Measurements from ENCODE around the gene GP1BA.

GP1BA gene

DNA sequence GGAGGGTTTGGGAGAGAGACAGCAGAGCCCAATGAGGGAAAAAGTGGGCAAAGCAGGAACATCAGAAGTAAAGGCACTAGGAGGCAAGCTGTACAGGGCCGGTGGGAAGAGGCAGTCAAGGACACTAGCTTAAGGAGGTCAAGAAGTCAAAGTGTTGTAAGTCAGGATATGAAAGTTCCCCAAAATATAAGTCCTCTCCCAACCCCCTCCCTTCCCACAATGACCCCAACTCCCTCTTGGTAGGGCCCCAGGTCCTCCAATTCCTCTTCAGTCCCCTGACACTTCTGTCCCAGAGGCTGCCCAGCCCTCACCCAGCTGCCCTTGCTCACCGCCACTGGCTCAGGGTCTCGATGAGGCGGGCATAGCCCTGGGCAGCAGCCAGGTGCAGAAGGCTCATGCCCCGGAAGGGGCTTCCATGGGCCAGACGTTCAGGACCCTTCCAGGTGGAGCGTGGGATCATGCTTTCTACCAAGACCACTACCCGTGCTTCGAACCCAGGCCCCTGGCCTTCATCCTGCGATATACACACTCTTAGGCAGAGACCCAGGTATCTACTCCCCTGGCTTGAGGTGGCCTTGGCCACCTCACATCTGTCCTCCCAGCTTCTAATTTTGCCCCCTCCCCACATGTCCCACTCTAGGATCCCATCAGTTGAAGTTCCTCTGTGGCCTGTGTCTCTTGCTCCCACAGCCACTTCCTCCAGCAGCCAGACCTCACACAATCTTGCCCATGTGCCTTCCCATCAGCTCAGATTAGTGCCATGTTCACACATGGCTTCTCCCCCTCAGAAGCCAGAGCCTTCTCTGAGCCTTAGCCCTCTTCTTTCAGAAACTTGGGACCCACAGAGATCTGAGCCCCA lies 41.4 kb downstream of the GP1BA start:
- no peak for DNase-seq (ENCODE audit: low read depth, low spot score)

DNA sequence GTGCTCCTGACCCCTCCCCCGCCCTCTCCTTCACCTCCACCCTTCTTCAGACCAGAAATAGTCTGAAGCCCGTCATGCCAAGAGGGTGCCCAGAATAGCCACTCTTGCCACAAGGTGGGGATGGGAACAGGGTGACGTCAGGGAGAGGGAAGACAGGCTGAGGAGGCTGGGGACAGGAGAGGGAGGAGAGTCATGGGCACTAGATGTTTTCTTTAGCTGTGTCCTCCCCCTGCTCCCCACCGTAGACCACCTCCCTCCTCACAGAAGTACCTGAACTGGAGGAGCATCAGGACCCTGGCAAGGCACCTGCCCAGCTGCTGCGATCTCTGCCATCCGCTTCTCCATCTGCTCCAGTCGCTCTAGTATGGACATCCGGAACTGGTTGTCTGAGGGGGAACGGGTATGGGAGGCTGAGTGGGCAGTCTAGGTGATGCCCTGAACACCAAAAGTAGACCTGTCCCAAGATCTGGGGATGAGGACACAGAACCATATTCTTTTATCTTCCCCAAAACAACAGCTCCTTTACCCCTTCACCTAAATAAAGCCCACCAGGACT lies 42.1 kb downstream of the GP1BA start:
- no peak for DNase-seq (ENCODE audit: low read depth, low spot score)

DNA sequence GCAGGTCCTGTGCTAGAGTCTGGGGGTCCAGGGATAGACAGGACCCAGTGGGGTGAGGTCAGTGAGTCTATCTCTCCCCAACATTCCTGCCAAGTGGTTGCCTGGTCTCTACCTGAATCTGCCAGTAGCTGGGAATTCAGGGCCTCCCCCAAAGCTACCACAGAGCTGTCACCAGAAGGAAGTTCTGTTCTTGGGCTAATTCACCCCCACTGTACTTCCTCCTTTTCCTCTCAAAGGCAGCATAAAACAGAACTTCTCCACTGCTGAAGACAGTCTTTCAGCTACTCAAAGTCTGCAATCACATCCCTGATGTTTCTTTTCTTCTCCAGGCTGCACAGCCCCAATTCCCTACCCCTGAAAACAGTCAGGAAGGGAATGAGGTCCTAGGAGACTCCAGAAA lies 46.6 kb downstream of the GP1BA start:
- no peak for DNase-seq (ENCODE audit: low read depth, low spot score)

DNA sequence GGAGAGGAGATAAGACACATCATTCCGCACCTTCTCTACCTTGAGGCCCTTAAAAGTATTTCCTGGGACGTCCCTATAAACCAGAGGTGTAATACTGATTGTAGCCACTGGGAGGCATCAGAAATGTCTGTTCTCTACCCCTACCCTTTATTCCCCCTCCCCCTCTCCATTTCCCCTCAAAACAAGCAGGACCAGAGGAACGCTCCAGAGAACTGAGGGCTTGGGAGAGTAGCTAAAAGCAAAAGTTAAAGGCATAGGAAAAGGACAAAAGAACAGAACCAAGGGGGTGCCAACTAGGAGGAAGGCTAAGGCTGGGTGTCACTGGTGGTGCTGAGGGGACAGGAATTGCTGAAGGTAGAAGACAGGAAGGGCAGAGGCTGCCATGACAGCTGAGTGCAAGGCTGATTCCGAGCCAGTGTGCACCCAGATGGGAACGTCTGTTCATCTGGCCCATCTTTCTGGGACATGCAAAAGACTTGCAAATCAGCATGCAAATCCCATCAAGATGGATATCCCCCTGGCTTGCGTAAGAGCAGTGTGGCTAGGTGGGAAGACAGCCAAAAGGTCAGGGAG lies 48.7 kb downstream of the GP1BA start:
- DNase-seq (ENCODE audit: low read depth, low spot score) = no peak

DNA sequence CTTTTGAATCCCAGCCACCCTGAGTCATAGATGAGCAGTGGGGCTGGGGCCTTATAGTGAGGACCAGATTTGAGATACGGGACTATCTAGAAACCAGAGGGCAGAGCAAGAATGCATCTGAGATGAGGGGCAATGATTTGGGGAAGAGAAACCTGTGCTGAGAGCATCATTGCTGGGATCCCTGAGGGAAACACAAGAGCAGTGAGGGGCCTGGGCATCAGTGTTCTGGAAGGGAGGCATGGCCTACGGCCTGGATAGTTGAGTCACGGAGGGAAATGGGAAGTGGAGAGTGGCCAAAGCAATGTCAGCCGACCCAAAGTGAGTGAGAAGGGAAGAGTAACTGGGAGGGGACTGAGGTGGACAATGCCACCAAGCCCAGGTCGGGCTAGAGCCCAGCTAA lies 50.2 kb downstream of the GP1BA start:
- DNase-seq (ENCODE audit: low read depth, low spot score) = no peak
